Activated naive CD4-positive, alpha-beta T cell treated with anti-CD3 and anti-CD28 coated beads, Interleukin-2, amount 10 ng/mL, durations not matched to agents 7 days and 5 days (primary cell): Measurements from ENCODE around the gene ZBTB20.
"Not testable (repeated sequence)": the region's sequence is repeated elsewhere in the genome, so short reads cannot be mapped to it uniquely, and the experiment has no call there.

Experiments used
- CTCF ChIA-PET: fragments of 350-600 bp; sonication (Branson Sonifier 250); formaldehyde crosslinking; loops from one replicate; lab custom pipeline; 2021; ENCODE audit warnings: antibody characterized with exemption; lab: Charles Lee
- DNase-seq: peaks from one replicate; pipeline ENCODE4 v3.0.0-alpha.2; 2020
- H3K27ac Mint-ChIP-seq: one replicate; pipeline ENCODE4 v1.8.0; 2021; ENCODE audit warnings: mild to moderate bottlenecking, moderate library complexity, mixed read lengths
- H3K27me3 Mint-ChIP-seq: one replicate; pipeline ENCODE4 v1.8.0; 2021; ENCODE audit warnings: mild to moderate bottlenecking, mixed read lengths
- H3K36me3 Mint-ChIP-seq: one replicate; pipeline ENCODE4 v1.8.0; 2021; ENCODE audit warnings: mixed read lengths
- H3K4me1 Mint-ChIP-seq: one replicate; pipeline ENCODE4 v1.8.0; 2021; ENCODE audit warnings: mixed read lengths
- H3K4me3 Mint-ChIP-seq: one replicate; pipeline ENCODE4 v1.8.0; 2021; ENCODE audit warnings: mild to moderate bottlenecking, moderate library complexity, mixed read lengths
- H3K9me3 Mint-ChIP-seq: one replicate; pipeline ENCODE4 v1.8.0; 2021; ENCODE audit warnings: mixed read lengths

Gene ZBTB20

DNA sequence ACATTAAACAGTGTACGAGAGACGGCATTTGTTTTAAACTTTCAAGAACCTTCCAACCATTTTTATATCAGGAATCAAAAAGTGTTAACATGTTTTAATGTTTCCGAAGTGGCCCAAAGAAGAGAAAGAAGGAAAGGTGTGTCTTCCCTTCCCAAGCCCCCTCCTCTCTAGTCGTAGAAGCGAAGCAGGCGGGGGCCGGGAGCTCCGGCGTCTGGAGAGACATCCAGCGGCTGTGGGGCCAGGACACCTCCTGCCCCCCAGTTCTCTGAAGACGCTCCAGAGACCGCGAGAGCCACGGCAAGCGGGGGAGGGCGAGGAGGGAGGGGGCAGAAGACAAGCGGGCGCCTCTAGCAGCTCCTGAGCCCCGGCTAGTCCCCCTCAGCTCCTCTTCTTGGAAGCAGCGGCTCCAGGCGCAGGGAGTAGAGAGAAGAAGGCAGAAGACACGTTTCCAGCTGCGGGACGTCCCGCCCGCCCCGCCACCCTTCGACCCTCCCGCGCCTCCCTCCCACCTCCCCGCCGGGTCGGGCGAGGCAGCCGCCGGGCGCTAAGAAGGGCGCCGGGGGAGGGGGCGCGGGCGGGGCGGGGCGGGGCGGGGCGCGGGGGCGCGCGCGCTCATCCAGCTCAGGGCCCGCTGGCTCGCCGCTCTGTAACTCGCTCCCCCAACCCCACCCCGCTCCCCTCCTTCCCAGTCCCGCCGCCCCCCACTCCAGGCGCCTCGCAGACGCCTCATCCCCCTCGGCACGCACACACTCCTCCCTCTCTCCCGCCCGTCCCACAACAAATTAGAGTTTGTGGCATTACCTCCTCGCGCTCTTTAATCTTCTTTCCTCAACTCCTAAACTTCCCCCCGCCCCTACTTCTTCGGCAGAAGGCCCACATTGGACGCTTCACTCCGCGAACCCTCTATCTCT lies at the start of gene ZBTB20:
TSS of gene ZBTB20 (minus strand) at position 871 of the 911 bp plus-strand sequence.
- DNase-seq, result peak; percentile 81
- H3K27me3 Mint-ChIP-seq, result no peaks in the 10 kb centered on the region
- H3K4me3 Mint-ChIP-seq, result peak within 1 kb of the TSS; percentile 94
- peaks cover 6% of the 10 kb centered on the region for H3K36me3 Mint-ChIP-seq
- CTCF ChIA-PET, result interaction anchor here (1.0 to 2.9 kb wide), 5 partner anchors 19 to 638 kb away, joined by 3 to 17 read pairs (median 4); no protein-coding TSS in a partner anchor
- H3K9me3 Mint-ChIP-seq, result no peaks in the 10 kb centered on the region
- H3K4me1 Mint-ChIP-seq, result peaks cover 22% of the 10 kb centered on the region
- peak within 1 kb of the TSS; percentile 99 for H3K27ac Mint-ChIP-seq

DNA sequence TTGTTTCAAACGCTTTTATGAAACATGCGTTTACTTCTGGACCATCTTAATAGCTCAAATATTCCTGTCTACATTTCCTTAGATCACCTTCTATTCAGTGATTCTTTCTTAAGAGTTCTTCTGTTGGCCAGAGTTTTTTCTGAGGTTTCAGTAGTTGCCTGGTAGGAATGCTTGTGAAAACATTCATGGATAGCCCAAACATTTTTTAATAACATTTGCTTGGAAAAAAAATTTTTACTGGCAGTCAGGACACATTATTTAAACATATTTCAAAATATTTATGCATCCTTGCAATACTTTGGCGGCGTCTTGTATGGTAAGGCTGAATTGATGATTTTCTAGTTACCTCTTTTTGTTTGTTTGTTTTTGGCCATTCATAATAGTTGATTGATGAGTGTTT lies 47.4 kb upstream of the ZBTB20 start:
- Mint-ChIP-seq H3K9me3 (peaks cover 7% of the 10 kb centered on the region), H3K4me1 (no peaks in the 10 kb centered on the region), H3K36me3 (no peaks in the 10 kb centered on the region), H3K27me3 (no peaks in the 10 kb centered on the region), H3K4me3 (no peak overlapping the region), H3K27ac (no peak overlapping the region)
- no peak for DNase-seq
- CTCF ChIA-PET, result no interaction called here

DNA sequence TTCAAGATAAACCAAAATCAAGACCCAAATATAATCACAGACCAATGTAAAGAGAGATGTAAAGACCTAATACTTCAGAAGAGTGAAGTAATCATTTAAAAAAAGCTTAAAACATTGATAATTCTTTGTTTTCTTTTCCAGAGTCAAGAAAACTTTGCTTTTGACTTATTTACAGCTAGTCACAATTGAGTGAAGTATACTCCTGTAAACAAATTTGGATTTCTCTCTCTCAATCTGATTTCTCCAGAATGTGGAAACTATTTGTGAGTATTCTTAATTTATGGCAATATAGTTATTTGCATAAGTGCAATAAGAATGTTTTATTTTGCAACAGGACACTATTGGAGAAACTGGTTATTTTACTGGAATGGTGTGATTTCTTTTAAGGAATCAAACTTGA lies 43.7 kb upstream of the ZBTB20 start:
- CTCF ChIA-PET, result no interaction called here
- Mint-ChIP-seq H3K36me3 (no peaks in the 10 kb centered on the region), H3K27ac (no peak overlapping the region), H3K4me1 (peaks cover 7% of the 10 kb centered on the region), H3K4me3 (no peak overlapping the region), H3K27me3 (peaks cover 5% of the 10 kb centered on the region), H3K9me3 (peaks cover 6% of the 10 kb centered on the region)
- no peak for DNase-seq

DNA sequence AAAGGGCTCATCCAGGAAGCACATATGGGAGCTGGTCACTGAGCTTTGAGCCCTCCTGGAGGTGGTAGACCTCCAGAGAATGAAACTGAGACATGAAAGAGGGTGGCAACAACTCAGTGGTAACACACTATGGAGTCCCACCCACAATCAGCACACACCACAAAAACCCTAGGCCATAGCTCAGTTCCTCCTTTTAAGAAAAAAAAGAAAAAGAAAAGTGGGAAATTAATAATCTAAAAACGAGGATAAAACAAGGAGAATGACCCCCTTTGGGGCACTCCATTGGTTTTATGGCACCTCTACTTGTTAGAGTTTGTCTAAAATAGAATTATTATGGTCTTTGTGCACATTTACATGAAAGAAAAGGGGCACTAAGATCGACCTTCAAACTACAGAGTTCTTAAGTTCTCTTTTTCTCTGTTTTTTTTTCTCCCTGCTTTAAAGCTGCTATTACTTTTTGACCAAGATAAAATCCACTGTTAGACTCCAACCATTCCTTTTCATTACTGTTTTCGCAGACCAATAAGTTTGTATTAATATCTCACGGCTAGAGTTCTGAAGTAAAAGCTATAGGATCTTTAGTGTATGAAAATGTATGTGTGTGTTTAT lies 40.2 kb upstream of the ZBTB20 start:
- no peak overlapping the region for H3K27ac Mint-ChIP-seq
- H3K4me1 Mint-ChIP-seq, result peaks cover 7% of the 10 kb centered on the region
- CTCF ChIA-PET, result no interaction called here
- H3K9me3 Mint-ChIP-seq, result peaks cover 6% of the 10 kb centered on the region
- no peak overlapping the region for H3K4me3 Mint-ChIP-seq
- peaks cover 5% of the 10 kb centered on the region for H3K27me3 Mint-ChIP-seq
- H3K36me3 Mint-ChIP-seq, result no peaks in the 10 kb centered on the region
- DNase-seq, result no peak

DNA sequence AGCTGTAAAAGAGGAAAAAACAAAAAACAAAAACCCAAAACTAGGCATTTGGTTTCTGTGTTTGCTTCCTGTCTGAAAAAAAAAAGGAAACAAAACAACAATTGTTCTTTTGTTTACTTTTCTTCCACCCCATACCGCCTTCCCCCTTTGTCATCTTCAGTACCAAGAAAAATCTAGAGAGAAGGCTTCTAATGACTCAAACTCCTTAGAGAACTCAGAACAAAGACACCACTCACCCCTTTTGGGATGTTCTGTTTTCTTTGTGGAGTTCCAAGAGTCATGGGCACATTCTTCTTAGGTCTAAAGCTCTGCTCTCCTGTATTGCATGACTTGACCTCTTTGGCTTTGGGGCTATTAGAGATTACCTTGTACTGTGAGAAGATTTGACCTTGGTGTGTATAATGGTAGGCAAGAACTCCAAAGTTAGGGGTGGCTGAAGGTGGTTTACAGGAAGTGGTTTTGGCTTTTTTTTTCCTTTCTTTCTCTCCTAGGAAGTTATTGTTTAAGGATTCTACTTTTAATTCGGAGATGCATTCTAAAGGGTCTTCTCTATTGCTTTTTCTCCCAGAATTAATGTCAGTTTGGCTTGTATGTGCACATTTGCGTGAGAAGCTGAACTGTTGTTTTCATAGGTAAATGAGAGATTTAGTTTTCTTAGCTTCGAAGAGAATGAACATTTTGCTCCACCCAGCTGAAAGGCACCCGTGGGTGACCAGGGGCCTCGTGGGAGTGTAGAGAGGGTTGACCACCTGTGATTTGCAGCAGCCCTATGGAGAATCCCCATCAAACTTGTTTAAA lies 39.5 kb upstream of the ZBTB20 start:
- Mint-ChIP-seq H3K27me3 (peaks cover 5% of the 10 kb centered on the region), H3K27ac (no peak overlapping the region), H3K4me3 (no peak overlapping the region), H3K9me3 (peaks cover 5% of the 10 kb centered on the region), H3K36me3 (no peaks in the 10 kb centered on the region), H3K4me1 (peaks cover 7% of the 10 kb centered on the region)
- CTCF ChIA-PET, result no interaction called here
- no peak for DNase-seq

DNA sequence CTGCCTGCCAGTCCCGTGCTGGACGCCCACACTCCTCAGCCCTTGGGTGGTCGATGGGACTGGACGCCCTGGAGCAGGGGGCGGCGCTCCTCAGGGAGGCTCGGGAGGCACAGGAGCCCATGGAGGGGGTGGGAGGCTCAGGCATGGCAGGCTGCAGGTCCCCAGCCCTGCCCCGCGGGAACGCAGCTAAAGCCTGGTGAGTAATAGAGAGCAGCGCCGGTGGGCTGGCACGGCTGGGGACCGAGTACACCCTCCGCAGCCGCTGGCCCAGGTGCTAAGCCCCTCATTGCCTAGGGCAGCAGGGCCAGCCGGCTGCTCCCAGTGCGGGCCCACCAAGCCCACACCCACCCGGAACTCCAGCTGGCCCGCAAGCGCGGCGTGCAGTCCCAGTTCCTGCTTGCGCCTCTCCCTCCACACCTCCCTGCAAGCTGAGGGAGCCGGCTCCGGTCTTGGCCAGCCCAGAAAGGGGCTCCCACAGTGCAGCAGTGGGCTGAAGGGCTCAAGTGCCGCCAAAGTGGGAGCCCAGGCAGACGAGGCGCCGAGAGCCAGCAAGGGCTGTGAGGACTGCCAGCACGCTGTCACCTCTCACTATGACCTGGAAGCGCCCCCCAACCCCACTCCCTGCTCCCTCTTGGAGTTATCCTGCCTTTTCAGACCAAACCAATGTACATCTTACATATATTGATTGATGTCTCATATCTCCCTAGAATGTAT lies 37.9 kb upstream of the ZBTB20 start:
- H3K36me3 Mint-ChIP-seq, H3K4me3 Mint-ChIP-seq, H3K9me3 Mint-ChIP-seq, H3K27ac Mint-ChIP-seq, CTCF ChIA-PET, H3K27me3 Mint-ChIP-seq, H3K4me1 Mint-ChIP-seq, DNase-seq: not testable (repeated sequence)

DNA sequence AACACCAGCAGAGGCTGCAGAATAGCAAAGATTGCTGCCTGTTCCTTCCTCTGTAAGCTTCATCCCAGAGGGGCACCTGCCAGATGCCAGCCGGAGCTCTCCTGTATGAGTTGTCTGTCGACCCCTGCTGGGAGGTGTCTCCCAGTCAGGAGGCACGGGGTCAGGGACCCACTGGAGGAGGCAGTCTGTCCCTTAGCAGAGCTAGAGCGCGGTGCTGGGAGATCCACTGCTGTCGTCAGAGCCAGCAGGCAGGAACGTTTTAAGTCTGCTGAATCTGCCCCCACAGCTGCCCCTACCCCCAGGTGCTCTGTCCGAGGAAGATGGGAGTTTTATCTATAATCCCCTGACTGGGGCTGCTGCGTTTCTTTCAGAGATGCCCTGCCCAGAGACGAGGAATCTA lies 31.8 kb upstream of the ZBTB20 start:
- H3K27me3 Mint-ChIP-seq, H3K4me3 Mint-ChIP-seq, H3K27ac Mint-ChIP-seq, H3K36me3 Mint-ChIP-seq, H3K9me3 Mint-ChIP-seq, DNase-seq, H3K4me1 Mint-ChIP-seq, CTCF ChIA-PET: not testable (repeated sequence)

DNA sequence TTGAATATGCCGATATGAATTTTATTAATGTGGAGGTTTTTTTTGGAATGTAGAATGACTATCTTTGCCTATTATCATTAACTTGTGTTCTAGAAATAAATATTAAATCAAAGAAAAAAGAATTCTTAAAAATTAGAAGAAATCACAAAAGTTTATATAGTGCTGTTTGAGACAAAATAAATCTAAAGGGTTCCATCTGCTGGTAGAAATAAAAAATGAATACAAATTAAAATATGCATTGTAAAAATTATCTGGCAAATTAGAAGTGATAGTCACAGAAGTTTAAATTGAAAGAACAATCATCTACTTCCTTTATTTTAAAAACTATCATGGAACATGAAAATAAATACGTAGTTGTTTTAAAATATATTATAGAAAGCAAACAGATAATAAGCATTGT lies 22.7 kb upstream of the ZBTB20 start:
- no peak for DNase-seq
- peaks cover 12% of the 10 kb centered on the region for H3K4me1 Mint-ChIP-seq
- H3K27ac Mint-ChIP-seq, result no peak overlapping the region
- H3K9me3 Mint-ChIP-seq, result no peaks in the 10 kb centered on the region
- CTCF ChIA-PET, result interaction anchor here (2.4 to 7.4 kb wide), 2 partner anchors 69 to 77 kb away, joined by 9 to 53 read pairs; no protein-coding TSS in a partner anchor
- peaks cover 3% of the 10 kb centered on the region for H3K27me3 Mint-ChIP-seq
- no peaks in the 10 kb centered on the region for H3K36me3 Mint-ChIP-seq
- no peak overlapping the region for H3K4me3 Mint-ChIP-seq

DNA sequence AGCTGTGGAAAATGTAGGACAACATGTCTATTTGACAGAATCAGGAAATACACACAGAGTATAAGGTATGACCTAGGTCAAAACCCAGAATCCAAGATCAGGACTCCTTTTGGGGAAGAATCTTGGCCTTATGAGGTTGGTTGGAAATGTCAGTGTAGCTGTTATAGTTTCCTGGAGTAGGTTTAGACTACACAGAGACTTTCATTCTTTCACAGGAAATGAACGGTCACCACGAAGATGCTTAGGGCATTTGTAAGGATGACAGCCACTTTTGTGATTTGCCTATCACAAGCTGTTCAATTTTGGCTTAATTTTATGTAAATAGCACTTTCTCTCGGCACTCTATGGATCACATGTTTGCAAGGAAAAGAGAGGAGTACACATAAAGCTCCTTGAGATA lies 18.6 kb upstream of the ZBTB20 start:
- no peaks in the 10 kb centered on the region for H3K27me3 Mint-ChIP-seq
- peaks cover 4% of the 10 kb centered on the region for H3K36me3 Mint-ChIP-seq
- peaks cover 32% of the 10 kb centered on the region for H3K4me1 Mint-ChIP-seq
- H3K4me3 Mint-ChIP-seq, result no peak overlapping the region
- H3K27ac Mint-ChIP-seq, result peak overlapping the region; percentile 91
- DNase-seq, result no peak
- H3K9me3 Mint-ChIP-seq, result no peaks in the 10 kb centered on the region
- CTCF ChIA-PET, result interaction anchor here (0.9 to 7.4 kb wide), 4 partner anchors 20 to 782 kb away, joined by 3 to 53 read pairs (median 10); partner anchors contain the start of gene ZBTB20

DNA sequence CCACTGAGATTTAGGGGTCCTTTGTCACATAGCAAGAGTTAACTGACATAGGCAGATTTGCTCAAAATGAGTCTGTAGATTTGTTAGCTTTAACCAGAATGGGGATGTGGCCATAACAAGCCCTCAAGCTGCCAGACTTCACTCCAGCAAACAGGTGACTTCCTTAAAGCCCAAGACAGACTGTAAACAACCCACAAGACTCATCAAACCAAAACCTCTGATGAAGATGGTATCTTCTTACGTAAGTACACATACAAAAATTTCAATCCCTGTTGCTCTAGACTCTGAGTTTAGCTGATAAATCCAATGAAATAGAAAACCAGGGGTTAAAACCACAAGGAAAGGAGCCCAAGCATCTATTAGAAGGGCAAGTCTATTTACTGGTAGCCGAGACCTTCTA lies 18.2 kb upstream of the ZBTB20 start:
- Mint-ChIP-seq H3K4me3 (no peak overlapping the region), H3K36me3 (peaks cover 4% of the 10 kb centered on the region), H3K27ac (peak overlapping the region; percentile 91), H3K27me3 (no peaks in the 10 kb centered on the region), H3K9me3 (no peaks in the 10 kb centered on the region), H3K4me1 (peaks cover 36% of the 10 kb centered on the region)
- DNase-seq, result peak; percentile 35
- CTCF ChIA-PET, result interaction anchor here (0.9 to 7.4 kb wide), 3 partner anchors 20 to 653 kb away, joined by 3 to 53 read pairs (median 17); partner anchors contain the start of gene ZBTB20

DNA sequence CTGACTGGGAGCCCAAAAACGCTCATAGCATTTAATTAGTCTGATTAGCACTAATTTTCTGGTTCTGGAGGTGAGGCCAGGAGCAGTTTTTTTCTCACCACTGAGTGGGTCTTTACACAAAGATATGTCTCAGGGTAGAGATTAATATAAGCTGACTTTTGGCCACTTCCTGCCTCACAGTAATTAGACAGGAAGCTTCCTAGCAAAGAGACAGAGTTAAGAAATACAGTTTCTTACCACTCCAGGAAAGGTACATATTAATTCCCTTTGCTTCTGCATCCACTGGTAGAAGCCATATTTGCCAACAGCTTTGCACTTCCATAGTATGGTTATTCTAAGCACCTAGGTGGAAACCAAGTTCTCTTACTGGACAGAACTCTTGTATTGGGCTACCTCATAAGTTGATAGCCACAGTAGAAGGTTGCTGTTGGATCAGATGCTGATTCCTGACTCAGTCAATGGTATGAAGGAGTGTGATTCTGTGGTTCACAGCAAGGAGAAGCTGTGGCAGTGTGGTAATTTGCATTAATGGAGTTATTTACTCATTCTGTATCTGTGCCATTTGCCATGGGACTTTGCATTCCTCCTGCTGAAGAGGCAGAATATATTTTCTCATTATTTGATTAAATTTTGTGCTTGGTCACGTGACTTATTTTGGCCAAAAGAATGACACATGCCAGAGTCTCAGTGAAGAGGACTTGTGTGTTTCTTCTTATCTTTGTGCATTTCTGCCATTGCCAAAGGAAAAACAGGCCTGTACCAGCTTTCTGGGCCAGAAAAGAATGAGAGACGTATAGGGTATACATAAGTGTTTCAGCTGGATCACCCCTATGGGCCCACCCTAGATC lies 17.5 kb upstream of the ZBTB20 start:
- Mint-ChIP-seq H3K36me3 (peaks cover 4% of the 10 kb centered on the region), H3K27ac (peak overlapping the region; percentile 91), H3K9me3 (no peaks in the 10 kb centered on the region), H3K4me3 (no peak overlapping the region), H3K4me1 (peaks cover 38% of the 10 kb centered on the region), H3K27me3 (no peaks in the 10 kb centered on the region)
- CTCF ChIA-PET, result interaction anchor here (0.9 to 7.4 kb wide), 3 partner anchors 19 to 654 kb away, joined by 3 to 53 read pairs (median 17); partner anchors contain the start of gene ZBTB20
- no peak for DNase-seq

DNA sequence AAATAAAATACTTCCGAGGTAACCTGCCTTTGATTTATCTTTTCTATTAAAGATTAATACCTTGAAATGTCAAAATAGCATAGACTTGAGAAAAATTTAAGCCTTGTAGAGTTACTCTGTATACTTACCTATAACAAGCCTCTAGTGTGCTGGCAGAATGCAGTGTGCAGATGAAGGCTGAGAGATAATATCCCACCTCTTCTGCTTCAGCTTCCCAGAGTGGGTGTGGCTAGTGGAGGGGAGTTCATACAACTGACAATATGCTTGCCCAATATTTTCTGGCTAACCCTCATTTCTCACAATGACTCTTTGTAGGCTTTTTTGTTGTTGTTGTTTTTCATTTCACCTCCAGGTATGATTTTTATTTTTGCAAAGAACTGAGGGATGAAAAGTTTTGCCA lies 15.7 kb upstream of the ZBTB20 start:
- CTCF ChIA-PET, result no interaction called here
- no peak overlapping the region for H3K4me3 Mint-ChIP-seq
- no peak overlapping the region for H3K27ac Mint-ChIP-seq
- peaks cover 6% of the 10 kb centered on the region for H3K9me3 Mint-ChIP-seq
- H3K4me1 Mint-ChIP-seq, result peaks cover 38% of the 10 kb centered on the region
- peaks cover 4% of the 10 kb centered on the region for H3K36me3 Mint-ChIP-seq
- no peak for DNase-seq
- no peaks in the 10 kb centered on the region for H3K27me3 Mint-ChIP-seq

DNA sequence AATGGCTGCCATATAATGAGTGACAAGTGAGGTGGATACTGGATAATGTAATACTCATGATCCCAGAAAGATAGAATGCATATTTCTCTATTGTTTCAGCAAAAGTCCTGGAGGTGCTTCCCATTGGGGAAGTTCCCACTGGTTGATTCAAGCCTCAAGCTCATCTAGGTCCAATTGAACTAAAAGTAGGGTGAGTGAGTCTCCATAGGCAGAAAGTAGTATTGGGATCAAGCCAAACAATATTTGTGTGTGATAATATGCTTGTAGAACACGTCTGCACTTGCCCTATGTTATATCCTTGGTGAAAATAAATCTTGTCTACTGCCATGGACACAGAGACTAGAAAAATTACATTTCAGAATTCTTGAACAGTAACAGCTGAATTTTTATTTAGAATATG lies 14.8 kb upstream of the ZBTB20 start:
- H3K36me3 Mint-ChIP-seq, result peaks cover 4% of the 10 kb centered on the region
- H3K9me3 Mint-ChIP-seq, result peaks cover 6% of the 10 kb centered on the region
- peaks cover 3% of the 10 kb centered on the region for H3K27me3 Mint-ChIP-seq
- DNase-seq, result no peak
- H3K4me3 Mint-ChIP-seq, result no peak overlapping the region
- no peak overlapping the region for H3K27ac Mint-ChIP-seq
- peaks cover 38% of the 10 kb centered on the region for H3K4me1 Mint-ChIP-seq
- CTCF ChIA-PET, result interaction anchor here (0.7 to 0.8 kb wide), 2 partner anchors 69 to 657 kb away, joined by 3 read pairs; no protein-coding TSS in a partner anchor
